GM19372 (cell line): ENCODE results near the gene ZSCAN9.
A peak's percentile ranks its signal among the peaks of the same experiment; 100 is the strongest.

Experiments
- ATAC-seq: cut with Tn5 transposase; IDR thresholded peaks from one replicate; pipeline ENCODE4 v1.9.1; 2021; ENCODE audit warnings: mild to moderate bottlenecking, low read depth, moderate library complexity; ENCODE audit not compliant: unreplicated experiment

Gene ZSCAN9

DNA sequence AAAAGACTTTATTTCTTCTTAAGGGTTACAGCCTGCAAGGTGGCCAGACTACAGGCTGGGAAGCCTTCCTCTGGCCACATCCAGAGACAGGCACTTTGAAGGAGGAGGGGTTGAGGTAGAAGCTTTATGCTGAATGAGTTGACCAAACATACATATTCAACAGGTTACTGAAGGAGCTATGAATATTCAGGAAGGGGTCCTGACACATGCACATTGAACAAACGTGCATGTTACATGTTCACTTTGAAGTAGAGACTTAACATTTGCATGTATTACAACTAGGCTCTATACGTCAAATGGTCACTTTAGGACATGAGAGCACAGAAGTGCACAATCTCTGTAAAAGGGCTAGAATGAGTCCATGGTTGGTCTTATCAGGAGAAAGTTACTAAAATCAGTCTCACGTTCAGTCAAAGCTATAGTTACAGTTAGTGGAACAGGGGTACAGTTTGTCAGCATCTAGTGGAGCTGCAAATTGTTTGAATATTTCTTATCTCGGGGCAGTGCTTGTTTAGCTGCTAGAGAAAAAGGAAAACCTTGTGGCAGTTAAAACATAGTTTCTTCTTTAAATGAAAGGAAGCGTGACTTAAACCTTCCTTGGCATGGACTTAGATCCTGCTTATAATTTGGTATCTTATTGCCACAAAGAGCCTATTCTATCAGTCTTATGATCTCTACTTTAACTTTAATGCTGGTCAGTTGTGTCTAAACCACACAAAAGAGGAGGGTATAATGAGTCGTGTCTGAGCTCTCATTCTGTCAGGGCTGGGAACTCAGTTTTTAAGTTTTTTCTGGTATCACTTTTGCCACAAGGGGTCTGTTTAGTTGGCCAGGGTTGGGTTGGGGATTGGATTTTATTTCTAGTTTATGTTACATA, 4.6 kb upstream of the ZSCAN9 start:
- ATAC-seq, result no peak

DNA sequence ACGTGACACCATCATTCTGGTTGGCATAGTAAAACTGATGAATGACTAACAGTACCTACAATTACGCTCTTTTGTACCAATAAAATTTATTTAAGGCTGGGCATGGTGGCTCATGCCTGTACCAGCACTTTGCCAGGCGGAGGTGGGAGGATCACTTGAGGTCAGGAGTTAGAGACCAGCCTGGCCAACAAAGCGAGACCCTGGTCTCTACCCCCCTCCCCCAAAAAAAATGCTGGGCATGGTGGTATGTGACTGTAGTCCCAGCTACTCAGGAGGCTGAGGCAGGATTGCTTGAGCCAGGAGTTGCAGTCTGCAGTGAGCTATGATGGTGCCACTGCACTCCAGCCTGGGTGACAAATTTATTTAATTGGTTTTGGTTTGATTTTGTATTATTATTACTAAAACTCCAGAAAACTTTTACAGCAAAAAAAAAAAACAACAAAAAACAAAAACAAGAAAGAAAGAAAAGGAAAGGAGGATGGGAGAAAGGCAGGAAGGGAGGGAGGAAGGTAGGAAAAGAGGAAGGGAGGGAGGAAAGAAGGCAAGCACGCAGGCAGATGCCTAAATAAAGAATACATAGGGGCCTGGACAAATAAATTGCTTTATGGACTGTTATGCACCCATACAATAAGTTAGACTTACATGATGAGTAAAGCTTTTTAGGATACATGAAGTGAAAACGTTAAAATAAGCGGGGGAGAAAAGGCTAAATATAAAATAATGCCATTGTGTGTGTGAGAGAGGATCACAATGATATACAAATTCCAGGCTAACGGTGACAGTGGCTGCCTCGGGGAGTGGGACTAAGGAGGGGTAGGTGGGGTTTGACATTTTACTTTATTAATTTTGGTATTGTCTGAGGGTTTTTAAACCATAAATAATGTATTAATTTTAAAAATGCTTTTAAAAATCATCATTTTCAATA, 682 bp upstream of the ZSCAN9 start:
- ATAC-seq, result no peak

DNA sequence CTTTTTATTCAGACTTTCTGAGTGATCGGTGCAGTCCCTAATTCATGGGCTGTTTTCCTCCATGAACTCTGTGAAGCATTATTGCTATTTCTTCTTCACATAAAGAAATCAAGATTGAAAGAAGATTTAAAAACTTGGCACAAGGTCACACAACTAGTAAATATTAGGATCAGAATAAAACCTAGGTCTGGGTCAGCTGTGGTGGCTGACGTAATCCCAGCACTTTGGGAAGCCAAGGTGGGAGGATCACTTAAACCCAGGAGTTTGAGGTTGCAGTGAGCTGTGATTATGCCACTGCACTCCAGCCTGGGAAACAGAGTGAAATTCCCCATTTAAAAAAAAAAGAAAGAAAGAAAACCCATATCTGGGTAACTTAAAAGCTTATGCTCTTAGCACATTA, 1.4 kb downstream of the ZSCAN9 start:
- ATAC-seq, result no peak

- no peak for ATAC-seq
These were observed 7.7 kb downstream of the ZSCAN9 start for GRCh38 chr6:28232785-28233184.

- ATAC-seq, result no peak
These were observed 10.9 kb downstream of the ZSCAN9 start for GRCh38 chr6:28235912-28236452.

- ATAC-seq, result no peak
These were observed 14.6 kb downstream of the ZSCAN9 start for GRCh38 chr6:28239636-28240035.

DNA sequence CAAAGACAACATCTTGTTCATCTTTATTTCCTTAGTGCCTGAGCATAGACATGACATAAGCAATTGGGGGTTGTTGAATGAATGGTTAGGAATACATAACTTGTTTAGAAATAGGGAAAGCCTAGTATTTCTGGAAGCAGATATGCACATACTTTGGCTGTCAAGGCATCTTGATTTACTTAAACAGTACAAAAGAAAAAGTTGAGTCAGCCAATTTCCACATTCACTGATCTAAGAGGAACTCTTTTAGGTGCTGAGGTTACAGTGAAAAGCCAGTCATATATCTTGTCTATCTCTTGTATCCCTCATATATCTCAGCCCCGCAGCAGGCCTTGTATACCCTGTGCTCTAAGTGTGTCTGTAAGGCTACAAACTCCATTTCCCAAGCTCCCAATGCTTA, 15.4 kb downstream of the ZSCAN9 start:
- ATAC-seq, result no peak

DNA sequence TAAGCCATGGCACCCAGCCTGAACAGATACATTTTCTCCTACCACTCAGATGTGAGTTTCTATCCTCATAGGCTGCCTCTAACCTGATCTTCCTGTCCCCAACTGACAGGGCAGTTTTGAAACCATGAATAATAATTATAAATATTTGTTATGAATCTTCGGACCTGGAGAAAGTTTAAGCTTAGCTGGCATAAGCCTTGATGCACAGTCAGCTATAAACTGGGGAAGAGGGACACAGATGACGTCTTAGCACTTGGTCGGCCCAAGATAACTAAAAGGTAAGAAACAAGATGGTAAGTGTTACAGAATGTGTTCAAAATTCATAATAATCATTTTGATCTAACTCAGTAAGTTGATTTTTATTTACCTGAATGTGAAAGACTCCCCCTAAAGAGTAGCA, 18.9 kb downstream of the ZSCAN9 start:
- no peak for ATAC-seq

DNA sequence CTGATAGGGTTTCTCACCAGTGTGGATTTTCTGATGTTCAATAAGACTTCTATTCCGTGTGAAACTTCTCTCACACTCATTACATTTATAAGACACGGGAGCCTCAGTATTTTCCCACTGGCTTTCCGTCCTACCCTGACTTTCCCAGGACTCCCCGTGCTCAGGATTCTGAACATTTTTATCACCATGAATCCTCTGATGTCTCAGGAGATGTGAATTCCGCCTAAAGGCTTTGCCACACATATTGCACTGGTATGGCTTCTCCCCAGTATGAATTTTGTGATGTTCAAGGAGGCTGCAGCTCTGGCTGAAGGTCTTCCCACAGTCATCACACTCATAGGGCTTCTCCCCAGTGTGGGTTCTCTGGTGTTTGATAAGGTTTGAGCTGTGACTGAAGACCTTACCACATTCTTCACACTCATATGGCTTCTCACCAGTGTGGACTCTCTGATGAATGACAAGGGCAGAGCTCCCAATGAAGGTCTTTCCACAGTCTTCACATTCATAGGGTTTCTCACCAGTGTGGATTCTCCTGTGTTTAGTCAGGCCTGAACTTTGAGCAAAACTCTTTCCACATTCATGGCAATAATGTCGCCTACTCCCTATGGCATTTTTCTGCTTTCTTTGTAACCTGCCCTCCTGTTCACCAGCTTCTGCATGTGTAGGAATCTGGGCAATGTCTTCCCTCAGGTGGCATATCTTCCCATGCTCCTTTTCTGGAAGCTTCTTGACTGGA, 20.3 kb downstream of the ZSCAN9 start:
- ATAC-seq, result no peak

DNA sequence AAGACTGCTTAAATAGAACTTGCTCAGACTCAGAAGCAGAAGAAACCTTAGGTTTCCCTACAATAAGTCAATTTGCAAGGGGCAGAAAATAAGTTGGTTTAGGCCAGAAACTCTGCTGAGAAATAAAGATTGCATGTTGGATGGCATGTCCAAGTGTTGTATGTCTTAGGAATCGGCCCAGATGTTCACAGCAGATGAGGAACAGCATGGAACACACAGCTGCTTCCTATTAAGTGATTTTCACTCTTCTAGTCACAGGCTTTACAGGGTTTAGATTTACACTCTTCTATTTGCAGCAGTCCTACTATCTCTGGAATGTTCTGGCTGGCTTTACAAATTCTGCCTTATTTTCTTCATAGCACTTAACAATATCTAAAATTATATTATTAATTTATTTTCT, 23.8 kb downstream of the ZSCAN9 start:
- ATAC-seq, result no peak

DNA sequence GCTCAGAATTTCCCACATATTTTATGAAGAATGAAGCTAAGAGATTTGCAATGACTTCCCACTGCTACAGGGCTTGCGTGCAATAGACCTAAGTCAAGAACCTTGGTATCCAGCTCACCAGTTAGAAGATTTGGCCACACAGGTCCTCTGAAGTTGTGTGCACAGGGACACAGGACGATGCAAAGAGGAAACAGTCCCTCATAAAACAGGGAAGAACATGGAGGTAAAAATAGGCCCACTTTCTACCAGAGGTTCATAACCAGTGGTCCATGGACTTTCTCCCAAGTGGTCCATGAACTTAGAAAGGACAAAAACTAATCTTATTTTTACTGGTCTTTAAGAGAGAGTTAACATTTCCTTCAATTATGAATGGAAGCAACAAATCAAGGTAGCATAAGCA, 25.7 kb downstream of the ZSCAN9 start:
- no peak for ATAC-seq

- peak; percentile 44 for ATAC-seq
These were observed 26.6 kb downstream of the ZSCAN9 start for GRCh38 chr6:28251661-28252008.

- peak; percentile 83 for ATAC-seq
These were observed 27.2 kb downstream of the ZSCAN9 start, which contains the start of gene ZKSCAN4 for GRCh38 chr6:28252009-28252975. Gene ZKSCAN4, minus strand, starts transcription at chr6:28252269. Its CDS starts 289 bp downstream, at chr6:28251980.

DNA sequence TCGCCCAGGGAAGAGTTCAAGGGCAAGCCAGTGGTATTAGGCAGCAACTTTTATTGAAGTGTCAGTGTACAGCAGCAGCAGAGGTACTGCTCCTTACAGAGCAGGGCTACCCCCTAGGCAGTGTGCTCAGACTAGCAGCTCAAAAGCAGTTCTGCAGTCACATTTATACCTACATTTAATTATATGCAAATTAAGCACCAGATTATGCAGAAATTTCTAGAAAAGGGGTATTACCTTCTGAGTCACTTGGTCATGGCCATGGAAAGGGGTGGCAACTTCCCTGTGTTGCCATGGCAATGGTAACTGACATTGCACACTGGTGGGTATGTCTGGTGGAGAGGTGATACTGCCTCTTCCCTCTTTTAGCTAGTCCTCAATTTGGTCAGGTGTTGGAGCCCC, 29.0 kb downstream of the ZSCAN9 start:
- ATAC-seq, result no peak

- ATAC-seq, result no peak
These were observed 32.0 kb downstream of the ZSCAN9 start for GRCh38 chr6:28257042-28257441.

- ATAC-seq, result no peak
These were observed 34.1 kb downstream of the ZSCAN9 start, which contains the start of gene NKAPL for GRCh38 chr6:28258877-28259777. Gene NKAPL, plus strand, starts transcription at chr6:28259297. Its CDS starts 75 bp downstream, at chr6:28259372.

DNA sequence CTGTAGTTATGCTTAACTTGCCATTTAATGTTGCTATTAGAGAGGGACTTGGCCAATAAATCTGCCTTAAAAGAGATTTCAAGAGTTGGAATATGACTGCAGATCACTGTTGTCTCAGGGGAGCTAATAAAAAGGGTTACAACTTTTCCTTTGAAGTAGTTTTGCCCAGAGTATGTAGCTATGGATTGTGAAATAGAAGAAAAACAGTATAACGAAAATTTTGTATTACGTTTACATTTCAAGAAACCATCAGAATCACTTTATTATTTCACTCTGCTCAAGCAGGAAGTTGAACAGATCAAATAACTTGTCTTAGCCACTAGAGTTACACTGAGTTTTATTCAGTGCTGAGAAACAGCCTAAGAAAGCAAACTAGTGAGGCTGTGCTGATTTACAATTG, 38.8 kb downstream of the ZSCAN9 start:
- no peak for ATAC-seq

DNA sequence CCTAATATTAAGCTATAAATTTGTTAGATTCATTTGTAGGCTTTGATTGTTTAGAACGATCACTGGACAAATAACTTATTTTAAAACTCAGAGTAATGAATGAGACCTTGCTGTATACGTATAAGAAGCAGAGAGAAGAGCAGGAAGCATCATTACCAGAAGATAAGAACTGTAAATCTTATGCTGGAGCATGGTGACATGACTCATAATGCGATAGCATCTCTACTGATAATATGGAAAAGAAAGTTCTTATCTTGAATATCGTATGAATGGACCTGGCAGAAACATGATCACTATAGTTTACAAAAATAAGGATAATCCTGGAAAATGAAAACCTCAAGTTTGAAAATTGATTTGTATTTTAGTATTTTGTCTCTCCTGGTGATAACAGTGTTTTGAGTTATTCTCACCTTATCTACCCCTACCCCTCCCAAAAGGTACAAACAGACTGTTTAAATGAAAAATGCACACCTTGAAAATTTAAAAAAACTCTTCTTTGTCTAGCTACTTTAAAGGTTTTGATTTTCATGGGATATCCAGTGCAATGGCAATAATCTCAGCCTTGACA, 39.8 kb downstream of the ZSCAN9 start:
- no peak for ATAC-seq
